Osteoblast (primary cell): ENCODE data around the gene ATP8B3. TPM values are rescaled to one million over a fixed set of nuclear protein-coding genes. Genes with fewer than 3 reads are reported as not detected.

Experiments
- DNase-seq: peaks from one replicate; pipeline ENCODE4 v3.0.0; 2011; ENCODE audit warnings: low spot score, mixed read lengths; ENCODE audit not compliant: insufficient read length; ENCODE audit errors: missing footprints
- H2AFZ ChIP-seq: 2 replicates; pipeline ENCODE4 v1.6.0; 2011; ENCODE audit warnings: mild to moderate bottlenecking, low read length
- H3K27ac ChIP-seq: 2 replicates; pipeline ENCODE4 v1.5.1; 2011; ENCODE audit warnings: mild to moderate bottlenecking, low read depth, low read length, moderate library complexity
- H3K27me3 ChIP-seq: 2 replicates; pipeline ENCODE4 v1.6.0; 2012; ENCODE audit warnings: mild to moderate bottlenecking, control low read depth, inconsistent platforms, low read length, moderate library complexity; ENCODE audit not compliant: insufficient read depth
- H3K36me3 ChIP-seq: 2 replicates; pipeline ENCODE4 v1.5.1; 2011; ENCODE audit warnings: mild to moderate bottlenecking, low read length, control low read depth, moderate library complexity; ENCODE audit not compliant: insufficient read depth
- H3K4me1 ChIP-seq: 2 replicates; pipeline ENCODE4 v1.5.1; 2011; ENCODE audit warnings: mild to moderate bottlenecking, low read length, control low read depth, moderate library complexity; ENCODE audit not compliant: insufficient read depth
- H3K4me2 ChIP-seq: 2 replicates; pipeline ENCODE4 v1.6.0; 2011; ENCODE audit warnings: mild to moderate bottlenecking, low read length; ENCODE audit not compliant: insufficient read depth
- H3K4me3 ChIP-seq: fragments of 200-600 bp; sonication (generic); 3 replicates; pipeline ENCODE4 v1.5.1; 2012; ENCODE audit warnings: mild to moderate bottlenecking, low read length, inconsistent platforms; ENCODE audit not compliant: insufficient read depth
- H3K79me2 ChIP-seq: 2 replicates; pipeline ENCODE4 v1.6.0; 2012; ENCODE audit warnings: mild to moderate bottlenecking, low read length, control low read depth, inconsistent platforms; ENCODE audit not compliant: insufficient read depth
- H3K9me3 ChIP-seq: 2 replicates; pipeline ENCODE4 v1.5.1; 2011; ENCODE audit warnings: low read depth, low read length, control low read depth
- H4K20me1 ChIP-seq: 2 replicates; pipeline ENCODE4 v1.6.0; 2012; ENCODE audit warnings: mild to moderate bottlenecking, low read length, control low read depth; ENCODE audit not compliant: insufficient read depth
- CTCF ChIP-seq: IDR thresholded peaks from 2 replicates; pipeline ENCODE4 v1.5.1; 2011; ENCODE audit warnings: mild to moderate bottlenecking, low read depth, low read length, moderate library complexity; ENCODE audit errors: extremely low read depth
- total RNA-seq: library from RNA; depleted of rRNA; stranded (reverse); fragments of >200 nt; gene quantifications from 2 replicates; pipeline ENCODE4 v1.2.3, GENCODE V29; 2012

The ATP8B3 gene
- total RNA-seq, 1 donor = 0.72 TPM

- Histone ChIP-seq H2AFZ (no peak overlapping the region), H3K9me3 (no peaks in the 10 kb centered on the region), H3K4me2 (no peak overlapping the region), H3K27ac (no peak overlapping the region), H4K20me1 (peaks cover 57% of the 10 kb centered on the region), H3K79me2 (peaks cover 83% of the 10 kb centered on the region), H3K4me3 (no peak overlapping the region), H3K4me1 (peaks cover 18% of the 10 kb centered on the region), H3K36me3 (peaks cover 2% of the 10 kb centered on the region), H3K27me3 (no peaks in the 10 kb centered on the region)
- peak; percentile 79 for TF ChIP-seq CTCF
- DNase-seq = peak; percentile 100
Measured at GRCh38 chr19:1853295-1854038, 41.4 kb upstream of the ATP8B3 start.

GRCh38 chr19:1852581-1853128, 40.6 kb upstream of the ATP8B3 start:
- Histone ChIP-seq H3K27me3 (no peaks in the 10 kb centered on the region), H3K4me3 (no peak overlapping the region), H3K27ac (no peak overlapping the region), H3K4me2 (no peak overlapping the region), H2AFZ (no peak overlapping the region), H3K9me3 (no peaks in the 10 kb centered on the region), H3K4me1 (peaks cover 15% of the 10 kb centered on the region), H4K20me1 (peaks cover 51% of the 10 kb centered on the region), H3K79me2 (peaks cover 81% of the 10 kb centered on the region), H3K36me3 (peaks cover 2% of the 10 kb centered on the region)
- DNase-seq = no peak
- no peak for TF ChIP-seq CTCF

- Histone ChIP-seq H3K4me3 (no peak overlapping the region), H3K4me1 (peaks cover 18% of the 10 kb centered on the region), H3K4me2 (no peak overlapping the region), H3K36me3 (peaks cover 2% of the 10 kb centered on the region), H3K27ac (no peak overlapping the region), H3K9me3 (no peaks in the 10 kb centered on the region), H3K79me2 (peaks cover 81% of the 10 kb centered on the region), H3K27me3 (no peaks in the 10 kb centered on the region), H4K20me1 (peaks cover 55% of the 10 kb centered on the region), H2AFZ (no peak overlapping the region)
- TF ChIP-seq CTCF = no peak
- DNase-seq = no peak
Measured at GRCh38 chr19:1851654-1852580, 39.8 kb upstream of the ATP8B3 start.
